Lower leg skin (tissue), 4 donors: ENCODE data around the gene NDUFA5. TPM values are rescaled to one million over a fixed set of nuclear protein-coding genes. Genes with fewer than 3 reads are reported as not detected.
A peak's percentile ranks its signal among the peaks of the same experiment; 100 is the strongest.
"Not testable (repeated sequence)": the region's sequence is repeated elsewhere in the genome, so short reads cannot be mapped to it uniquely, and the experiment has no call there.

Experiments
- DNase-seq, 2 donors: peaks; one replicate each; pipeline ENCODE4 v3.0.0-alpha.2; 2019; ENCODE audit warnings: low spot score in 2 of 2
- H3K4me3 ChIP-seq: fragments of 200-600 bp; sonication (generic); 2 replicates; pipeline ENCODE4 v1.5.1; 2017; ENCODE audit warnings: mild to moderate bottlenecking, low read depth; ENCODE audit not compliant: poor library complexity, severe bottlenecking
- POLR2A ChIP-seq, 2 donors: fragments of 450-650 bp; IDR thresholded peaks; one replicate each; pipeline ENCODE4 v1.6.1; 2016 to 2017; ENCODE audit warnings: antibody characterized with exemption in 2 of 2, mild to moderate bottlenecking in 1 of 2, moderate library complexity in 1 of 2
- WGBS, 2 donors: methylation state at CpG; one replicate each; pipeline ENCODE4 v1.1.5; 2018; 5-methylcytosine and 5-hydroxymethylcytosine counted together
- intact Hi-C: fragments of 100-400 bp; cut with DNase I; formaldehyde crosslinking; loops from one replicate; pipeline ENCODE4 v1.15.0; 2023; ENCODE audit warnings: low total_unique reads
- total RNA-seq, 4 donors: library from RNA; depleted of rRNA; stranded (reverse); fragments of >200 nt; gene quantifications; one replicate each; pipeline ENCODE4 v1.1.0, GENCODE V29; 2016
- TF ChIP-seq, protein P1 (sequence below), 3 donors: fragments of 450-650 bp; IDR thresholded peaks; one replicate each; pipeline ENCODE4 v1.5.1; 2016; ENCODE audit warnings: antibody characterized with exemption in 3 of 3, mild to moderate bottlenecking in 3 of 3, moderate library complexity in 2 of 3

NDUFA5 gene
- total RNA-seq, 4 donors from 2014 or later: 24.9 to 41.9 (median 26.6) TPM

- WGBS, 2 donors: 1 to 2% methylated on average over 12 of the region's 12 CpGs
- TF ChIP-seq, protein P1, sequence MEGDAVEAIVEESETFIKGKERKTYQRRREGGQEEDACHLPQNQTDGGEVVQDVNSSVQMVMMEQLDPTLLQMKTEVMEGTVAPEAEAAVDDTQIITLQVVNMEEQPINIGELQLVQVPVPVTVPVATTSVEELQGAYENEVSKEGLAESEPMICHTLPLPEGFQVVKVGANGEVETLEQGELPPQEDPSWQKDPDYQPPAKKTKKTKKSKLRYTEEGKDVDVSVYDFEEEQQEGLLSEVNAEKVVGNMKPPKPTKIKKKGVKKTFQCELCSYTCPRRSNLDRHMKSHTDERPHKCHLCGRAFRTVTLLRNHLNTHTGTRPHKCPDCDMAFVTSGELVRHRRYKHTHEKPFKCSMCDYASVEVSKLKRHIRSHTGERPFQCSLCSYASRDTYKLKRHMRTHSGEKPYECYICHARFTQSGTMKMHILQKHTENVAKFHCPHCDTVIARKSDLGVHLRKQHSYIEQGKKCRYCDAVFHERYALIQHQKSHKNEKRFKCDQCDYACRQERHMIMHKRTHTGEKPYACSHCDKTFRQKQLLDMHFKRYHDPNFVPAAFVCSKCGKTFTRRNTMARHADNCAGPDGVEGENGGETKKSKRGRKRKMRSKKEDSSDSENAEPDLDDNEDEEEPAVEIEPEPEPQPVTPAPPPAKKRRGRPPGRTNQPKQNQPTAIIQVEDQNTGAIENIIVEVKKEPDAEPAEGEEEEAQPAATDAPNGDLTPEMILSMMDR (IDR thresholded peaks at IDR 0.05): no peak
- no peak for TF ChIP-seq POLR2A (IDR thresholded peaks at IDR 0.05)
- intact Hi-C loops: no loop called here
- DNase-seq: no peak
- peak overlapping the region; percentile 98 for H3K4me3 ChIP-seq
Observed at GRCh38 chr7:123557016-123557397, 611 bp downstream of the NDUFA5 start.

- H3K4me3 ChIP-seq: no peak overlapping the region
- intact Hi-C loops: no loop called here
- no peak for TF ChIP-seq POLR2A (IDR thresholded peaks at IDR 0.05)
- TF ChIP-seq, protein P1 (IDR thresholded peaks at IDR 0.05): no peak
- no peak for DNase-seq
Observed at GRCh38 chr7:123555484-123555883, 2.1 kb downstream of the NDUFA5 start.

DNA sequence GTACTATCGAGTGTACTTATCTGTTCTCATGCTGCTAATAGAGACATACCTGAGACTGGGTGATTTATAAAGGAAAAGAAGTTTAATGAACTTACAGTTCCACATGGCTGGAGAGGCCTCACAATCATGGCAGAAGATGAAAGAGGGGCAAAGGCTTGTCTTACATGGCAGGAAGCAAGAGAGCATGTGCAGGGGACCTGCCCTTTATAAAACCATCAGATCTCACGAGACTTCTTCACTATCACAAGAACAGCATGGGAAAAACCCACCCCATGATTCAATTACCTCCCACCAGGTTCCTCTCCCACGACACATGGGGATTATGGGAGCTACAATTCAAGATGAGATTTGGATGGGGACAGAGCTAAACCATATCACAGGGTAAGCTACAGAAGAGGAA is 4.5 kb downstream of the NDUFA5 start:
- no peak for TF ChIP-seq POLR2A (IDR thresholded peaks at IDR 0.05)
- TF ChIP-seq, protein P1 (IDR thresholded peaks at IDR 0.05): no peak
- intact Hi-C loops: no loop called here
- 87 to 90% methylated on average over 3 of the region's 3 CpGs for WGBS, 2 donors
- no peak for DNase-seq
- no peak overlapping the region for H3K4me3 ChIP-seq

- TF ChIP-seq, protein P1 (IDR thresholded peaks at IDR 0.05): no peak
- no peak for TF ChIP-seq POLR2A (IDR thresholded peaks at IDR 0.05)
- H3K4me3 ChIP-seq: no peak overlapping the region
- 93 to 95% methylated on average over 2 of the region's 2 CpGs for WGBS, 2 donors
- no peak for DNase-seq
- intact Hi-C loops: no loop called here
Observed at GRCh38 chr7:123552641-123553040, 5.0 kb downstream of the NDUFA5 start.

GRCh38 chr7:123552134-123552533 is 5.5 kb downstream of the NDUFA5 start:
- DNase-seq, intact Hi-C loops, H3K4me3 ChIP-seq: not testable (repeated sequence)

DNA sequence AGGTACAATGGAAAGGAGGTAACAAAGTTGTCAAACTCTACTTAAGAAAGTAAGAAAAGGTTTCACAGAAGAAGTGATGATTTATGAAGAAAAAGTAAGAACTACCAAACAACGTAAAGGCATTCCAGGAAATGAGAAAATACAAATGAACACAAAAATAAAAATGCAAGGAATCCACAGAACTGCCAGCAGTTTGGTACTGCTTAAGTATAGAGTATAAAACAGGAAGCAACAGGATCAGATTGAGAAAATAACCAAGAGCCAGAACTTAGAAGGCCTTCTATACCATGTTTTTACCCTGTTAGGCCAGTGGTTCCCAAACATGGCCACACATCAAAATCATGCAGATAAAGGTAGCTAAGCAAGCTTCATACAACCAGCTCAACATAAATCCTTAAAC is 9.2 kb downstream of the NDUFA5 start:
- TF ChIP-seq POLR2A (IDR thresholded peaks at IDR 0.05): no peak
- TF ChIP-seq, protein P1 (IDR thresholded peaks at IDR 0.05): no peak
- intact Hi-C loops: no loop called here
- DNase-seq: no peak
- no peak overlapping the region for H3K4me3 ChIP-seq
- 74 to 85% methylated on average over 1 of the region's 1 CpG for WGBS, 2 donors
